ENCODE results near the gene TSSK6.

GRCh38 chr19:19465436-19466070 is 49.8 kb downstream of the TSSK6 start:
- TF ChIP-seq EZH2 (IDR thresholded peaks at IDR 0.05; ENCODE audit: insufficient read depth, poor library complexity, severe bottlenecking) (no peak), EZH2phosphoT487 (IDR thresholded peaks at IDR 0.05; ENCODE audit: insufficient read depth, low read depth) (no peak)

All from GM23248 (cell line).